ENCODE measurements around the gene NEURL1. TPM values are rescaled to one million over a fixed set of nuclear protein-coding genes. Genes with fewer than 3 reads are reported as not detected.

Gene NEURL1
- total RNA-seq, 1 donor from 2014 or later, result 0.05 TPM

- no peak for ATAC-seq
- intact Hi-C loops (cut with DNase I), result no loop called here
- DNase-seq (ENCODE audit: missing footprints), result no peak
Measured at GRCh38 chr10:103534621-103535498, 41.4 kb downstream of the NEURL1 start.

- intact Hi-C loops (cut with DNase I), result no loop called here
- ATAC-seq (no peak), DNase-seq (ENCODE audit: missing footprints) (no peak)
Measured at GRCh38 chr10:103535595-103535994, 42.1 kb downstream of the NEURL1 start.

GRCh38 chr10:103539751-103540150, 46.2 kb downstream of the NEURL1 start:
- DNase-seq (ENCODE audit: missing footprints) (no peak), ATAC-seq (no peak)
- intact Hi-C loops (cut with DNase I), result no loop called here

- DNase-seq (ENCODE audit: missing footprints) (no peak), ATAC-seq (no peak)
- intact Hi-C loops (cut with DNase I), result no loop called here
Measured at GRCh38 chr10:103540722-103541121, 47.2 kb downstream of the NEURL1 start.

GRCh38 chr10:103541616-103542015, 48.1 kb downstream of the NEURL1 start:
- DNase-seq (ENCODE audit: missing footprints) (no peak), ATAC-seq (no peak)
- intact Hi-C loops (cut with DNase I), result no loop called here

GRCh38 chr10:103542764-103543616, 49.5 kb downstream of the NEURL1 start:
- ATAC-seq (no peak), DNase-seq (ENCODE audit: missing footprints) (no peak)
- intact Hi-C loops (cut with DNase I), result no loop called here

- intact Hi-C loops (cut with DNase I), result no loop called here
- no peak for ATAC-seq
- DNase-seq (ENCODE audit: missing footprints), result no peak
Measured at GRCh38 chr10:103543617-103544525, 50.4 kb downstream of the NEURL1 start.

- intact Hi-C loops (cut with DNase I), result no loop called here
Measured at GRCh38 chr10:103544657-103545310, 51.3 kb downstream of the NEURL1 start.

GRCh38 chr10:103545366-103545765, 51.9 kb downstream of the NEURL1 start:
- no peak for DNase-seq (ENCODE audit: missing footprints)
- ATAC-seq, result no peak
- intact Hi-C loops (cut with DNase I), result no loop called here

More at GRCh38 chr10:103544657-103545310, 51.3 kb downstream of the NEURL1 start:
- no peak for DNase-seq (ENCODE audit: missing footprints)
- ATAC-seq, result no peak

GRCh38 chr10:103545771-103546281, 52.3 kb downstream of the NEURL1 start:
- no peak for DNase-seq (ENCODE audit: missing footprints)
- ATAC-seq, result no peak
- intact Hi-C loops (cut with DNase I), result no loop called here

GRCh38 chr10:103546401-103546800, 52.9 kb downstream of the NEURL1 start:
- intact Hi-C loops (cut with DNase I), result no loop called here
- DNase-seq (ENCODE audit: missing footprints) (no peak), ATAC-seq (no peak)

- ATAC-seq, result no peak
- DNase-seq (ENCODE audit: missing footprints), result no peak
Measured at GRCh38 chr10:103547391-103547946, 54.0 kb downstream of the NEURL1 start.

GRCh38 chr10:103548006-103548405, 54.5 kb downstream of the NEURL1 start:
- ATAC-seq (no peak), DNase-seq (ENCODE audit: missing footprints) (no peak)
- intact Hi-C loops (cut with DNase I), result no loop called here

More at GRCh38 chr10:103547391-103547946, 54.0 kb downstream of the NEURL1 start:
- intact Hi-C loops (cut with DNase I), result no loop called here

- intact Hi-C loops (cut with DNase I), result no loop called here
- ATAC-seq (no peak), DNase-seq (ENCODE audit: missing footprints) (no peak)
Measured at GRCh38 chr10:103548581-103549348, 55.3 kb downstream of the NEURL1 start.

GRCh38 chr10:103549349-103549685, 55.8 kb downstream of the NEURL1 start:
- DNase-seq (ENCODE audit: missing footprints) (no peak), ATAC-seq (no peak)
- intact Hi-C loops (cut with DNase I), result no loop called here

GRCh38 chr10:103550229-103550628, 56.7 kb downstream of the NEURL1 start:
- intact Hi-C loops (cut with DNase I), result no loop called here
- ATAC-seq (no peak), DNase-seq (ENCODE audit: missing footprints) (no peak)

All from Right ventricle myocardium inferior (tissue), 1 donor.